Neuronal stem cell (in vitro differentiated cells): ENCODE measurements around the gene KIF6. TPM values are rescaled to one million over a fixed set of nuclear protein-coding genes. Genes with fewer than 3 reads are reported as not detected.

Experiments used
- DNase-seq: peaks from one replicate; pipeline ENCODE4 v3.0.0-alpha.2; 2013; ENCODE audit warnings: low spot score
- H2AFZ ChIP-seq: one replicate; pipeline ENCODE4 v1.6.1; 2013; ENCODE audit warnings: mild to moderate bottlenecking, low read length, inconsistent platforms
- H2AK5ac ChIP-seq: 2 replicates; pipeline ENCODE4 v1.6.1; 2013; ENCODE audit warnings: low read depth, mild to moderate bottlenecking, inconsistent platforms, low read length, moderate library complexity, mixed read lengths
- H2BK120ac ChIP-seq: 2 replicates; pipeline ENCODE4 v1.6.1; 2013; ENCODE audit warnings: low read depth, mild to moderate bottlenecking, inconsistent platforms, low read length, moderate library complexity, mixed read lengths
- H2BK12ac ChIP-seq: one replicate; pipeline ENCODE4 v1.6.1; 2013; ENCODE audit warnings: low read length, inconsistent platforms
- H2BK15ac ChIP-seq: 2 replicates; pipeline ENCODE4 v1.6.1; 2013; ENCODE audit warnings: mild to moderate bottlenecking, low read length, inconsistent platforms, mixed read lengths
- H2BK5ac ChIP-seq: one replicate; pipeline ENCODE4 v1.6.1; 2013; ENCODE audit warnings: inconsistent platforms, mild to moderate bottlenecking, low read length, moderate library complexity
- H3K14ac ChIP-seq: one replicate; pipeline ENCODE4 v1.6.1; 2013; ENCODE audit warnings: low read length, inconsistent platforms
- H3K18ac ChIP-seq: 2 replicates; pipeline ENCODE4 v1.6.1; 2013; ENCODE audit warnings: low read length, inconsistent platforms
- H3K23ac ChIP-seq: 2 replicates; pipeline ENCODE4 v1.6.1; 2013; ENCODE audit warnings: low read depth, mild to moderate bottlenecking, mixed read lengths, low read length, inconsistent platforms; ENCODE audit not compliant: poor library complexity
- H3K27ac ChIP-seq: replicated peaks from 3 replicates; pipeline ENCODE4 v1.5.1; 2013; ENCODE audit warnings: low read length, inconsistent platforms
- H3K27me3 ChIP-seq, 3 experiments: 2 replicates each; pipeline ENCODE4 v1.6.1; 2013; ENCODE audit warnings: low read length in 3 of 3, mild to moderate bottlenecking in 2 of 3, inconsistent platforms in 1 of 3, low read depth in 1 of 3, mixed read lengths in 1 of 3, moderate library complexity in 1 of 3; ENCODE audit not compliant: control insufficient read depth in 3 of 3, insufficient read depth in 3 of 3
- H3K36me3 ChIP-seq, 2 donors: replicated peaks in 1 of 2; 2 replicates each; pipeline ENCODE4 v1.6.1; 2013; ENCODE audit warnings: low read length in 2 of 2; ENCODE audit not compliant: control insufficient read depth in 2 of 2, insufficient read depth in 2 of 2
- H3K4ac ChIP-seq: 2 replicates; pipeline ENCODE4 v1.6.1; 2013; ENCODE audit warnings: inconsistent platforms, mild to moderate bottlenecking, low read length, moderate library complexity
- H3K4me1 ChIP-seq, 2 donors: 1 replicate in 1 of 2; 2 replicates in 1 of 2; pipeline ENCODE4 v1.6.1; 2013; ENCODE audit warnings: low read length in 2 of 2, low read depth in 1 of 2; ENCODE audit not compliant: control insufficient read depth in 2 of 2, insufficient read depth in 1 of 2
- H3K4me2 ChIP-seq: one replicate; pipeline ENCODE4 v1.6.1; 2013; ENCODE audit warnings: mild to moderate bottlenecking, low read length, inconsistent platforms; ENCODE audit not compliant: insufficient read depth, poor library complexity, severe bottlenecking
- H3K4me3 ChIP-seq, 2 donors: 2 replicates each; pipeline ENCODE4 v1.5.1; 2013; ENCODE audit warnings: low read length in 2 of 2, mild to moderate bottlenecking in 2 of 2, inconsistent platforms in 1 of 2, moderate library complexity in 1 of 2
- H3K79me1 ChIP-seq: one replicate; pipeline ENCODE4 v1.6.1; 2013; ENCODE audit warnings: low read depth, mild to moderate bottlenecking, inconsistent platforms, low read length, moderate library complexity
- H3K9ac ChIP-seq: one replicate; pipeline ENCODE4 v1.6.1; 2013; ENCODE audit warnings: mild to moderate bottlenecking, low read depth, low read length, inconsistent platforms; ENCODE audit not compliant: poor library complexity
- H3K9me3 ChIP-seq, 2 donors: replicated peaks in 1 of 2; 2 replicates each; pipeline versions ENCODE3 to v1.6.1; 2013; ENCODE audit warnings: low read length in 2 of 2, mild to moderate bottlenecking in 2 of 2, inconsistent platforms in 1 of 2, low read depth in 1 of 2, mixed read lengths in 1 of 2, moderate library complexity in 1 of 2; ENCODE audit not compliant: control insufficient read depth in 2 of 2, insufficient read depth in 1 of 2
- H4K8ac ChIP-seq: one replicate; pipeline ENCODE4 v1.6.1; 2013; ENCODE audit warnings: low read depth, mild to moderate bottlenecking, inconsistent platforms, low read length, moderate library complexity
- H4K91ac ChIP-seq: one replicate; pipeline ENCODE4 v1.6.1; 2013; ENCODE audit warnings: low read length, low read depth, mild to moderate bottlenecking, inconsistent platforms; ENCODE audit not compliant: poor library complexity
- WGBS, 2 donors: extraction: QIAGEN DNeasy Blood & Tissue Kit; methylation state at CpG; one replicate each; pipeline ENCODE4 v1.1.7; 2013; ENCODE audit warnings: missing lambda C conversion rate in 2 of 2, mixed read lengths in 1 of 2; ENCODE audit not compliant: insufficient read length in 2 of 2, insufficient replicate concordance in 1 of 2; ENCODE audit errors: extremely low coverage in 2 of 2; 5-methylcytosine and 5-hydroxymethylcytosine counted together
- polyA plus RNA-seq, 2 experiments: library from polyadenylated mRNA; stranded (reverse); fragments of 200-250 nt; gene quantifications; one replicate each; pipeline ENCODE4 v1.2.3, GENCODE V29; 2013

Gene KIF6
- 0.70 TPM for polyA plus RNA-seq (2013, experiment 1 of 2)
- polyA plus RNA-seq (2013, experiment 2 of 2) = 0.78 TPM

- Histone ChIP-seq H3K4ac (no peak within 1 kb of the TSS), H3K79me1 (no peaks in the 10 kb centered on the region), H2BK15ac (no peak within 1 kb of the TSS), H2AK5ac (no peak within 1 kb of the TSS), H3K36me3 (no peaks in the 10 kb centered on the region), H3K4me3 (peak within 1 kb of the TSS; percentile 72 to 82), H3K4me2 (peak within 1 kb of the TSS; percentile 61), H2BK5ac (no peak within 1 kb of the TSS), H3K18ac (peak within 1 kb of the TSS; percentile 75), H3K27ac (peak within 1 kb of the TSS; percentile 0), H2BK12ac (no peak within 1 kb of the TSS), H2AFZ (peak within 1 kb of the TSS; percentile 100), H4K8ac (no peak within 1 kb of the TSS), H2BK120ac (no peak within 1 kb of the TSS), H3K27me3 (peaks cover 0 to 6% (median 0%) of the 10 kb centered on the region in 3 experiments), H3K23ac (no peak within 1 kb of the TSS), H3K14ac (no peak within 1 kb of the TSS), H3K4me1 (peaks cover 0 to 2% of the 10 kb centered on the region in 2 donors), H3K9me3 (no peaks in the 10 kb centered on the region), H3K9ac (peak within 1 kb of the TSS; percentile 26), H4K91ac (no peak within 1 kb of the TSS)
- DNase-seq = peak; percentile 93
- no CpG with 5 or more reads among the region's 58 CpGs for WGBS, 2 donors
Measured at GRCh38 chr6:39724787-39725631, at the start of gene KIF6. Gene KIF6 (minus strand): TSS chr6:39725408. CDS start chr6:39725310, 98 bp downstream.

- no peak overlapping the region for H2BK5ac ChIP-seq
- H2AK5ac ChIP-seq = no peak overlapping the region
- WGBS, 2 donors = no CpG with 5 or more reads among the region's 2 CpGs
- H3K9me3 ChIP-seq = no peaks in the 10 kb centered on the region
- H2AFZ ChIP-seq = no peak overlapping the region
- H2BK12ac ChIP-seq = no peak overlapping the region
- no peak overlapping the region for H3K9ac ChIP-seq
- peaks cover 0 to 7% of the 10 kb centered on the region in 2 donors for H3K4me1 ChIP-seq
- no peak overlapping the region for H3K4me2 ChIP-seq
- H2BK15ac ChIP-seq = no peak overlapping the region
- H3K27me3 ChIP-seq = no peaks in the 10 kb centered on the region
- H4K8ac ChIP-seq = no peak overlapping the region
- no peak overlapping the region for H3K27ac ChIP-seq
- H3K79me1 ChIP-seq = no peaks in the 10 kb centered on the region
- no peak overlapping the region for H2BK120ac ChIP-seq
- no peak overlapping the region for H4K91ac ChIP-seq
- H3K23ac ChIP-seq = no peak overlapping the region
- no peak overlapping the region for H3K18ac ChIP-seq
- H3K4me3 ChIP-seq = no peak overlapping the region
- DNase-seq = no peak
- H3K4ac ChIP-seq = no peak overlapping the region
- H3K14ac ChIP-seq = no peak overlapping the region
- no peaks in the 10 kb centered on the region for H3K36me3 ChIP-seq
Measured at GRCh38 chr6:39773782-39774181, 48.6 kb upstream of the KIF6 start.

- no peak overlapping the region for H3K4me3 ChIP-seq
- no peaks in the 10 kb centered on the region for H3K9me3 ChIP-seq
- no peak overlapping the region for H3K14ac ChIP-seq
- no peak overlapping the region for H2BK15ac ChIP-seq
- H4K91ac ChIP-seq = no peak overlapping the region
- H3K18ac ChIP-seq = no peak overlapping the region
- no peak overlapping the region for H2BK5ac ChIP-seq
- H3K4me2 ChIP-seq = no peak overlapping the region
- no peak overlapping the region for H3K23ac ChIP-seq
- no peak overlapping the region for H2BK120ac ChIP-seq
- H2BK12ac ChIP-seq = no peak overlapping the region
- no peak overlapping the region for H4K8ac ChIP-seq
- no peak overlapping the region for H3K4ac ChIP-seq
- no peak for DNase-seq
- peaks cover 0 to 3% of the 10 kb centered on the region in 2 donors for H3K4me1 ChIP-seq
- H3K27me3 ChIP-seq = no peaks in the 10 kb centered on the region
- no peak overlapping the region for H3K27ac ChIP-seq
- no peak overlapping the region for H2AK5ac ChIP-seq
- no peaks in the 10 kb centered on the region for H3K36me3 ChIP-seq
- no peak overlapping the region for H2AFZ ChIP-seq
- no CpG with 5 or more reads among the region's 6 CpGs for WGBS, 2 donors
- no peaks in the 10 kb centered on the region for H3K79me1 ChIP-seq
- H3K9ac ChIP-seq = no peak overlapping the region
Measured at GRCh38 chr6:39772559-39773273, 47.5 kb upstream of the KIF6 start.

- H2BK120ac ChIP-seq = no peak overlapping the region
- H3K18ac ChIP-seq = peak overlapping the region; percentile 44
- no peak overlapping the region for H3K4me3 ChIP-seq
- H3K27me3 ChIP-seq = no peaks in the 10 kb centered on the region
- no peak overlapping the region for H3K4ac ChIP-seq
- no peak overlapping the region for H2AK5ac ChIP-seq
- no peak overlapping the region for H2AFZ ChIP-seq
- no CpG with 5 or more reads among the region's 4 CpGs for WGBS, 2 donors
- no peak overlapping the region for H2BK15ac ChIP-seq
- H3K27ac ChIP-seq = no peak overlapping the region
- H3K4me1 ChIP-seq = no peaks in the 10 kb centered on the region
- no peak overlapping the region for H4K8ac ChIP-seq
- no peak overlapping the region for H2BK12ac ChIP-seq
- H4K91ac ChIP-seq = no peak overlapping the region
- no peak for DNase-seq
- H2BK5ac ChIP-seq = no peak overlapping the region
- H3K14ac ChIP-seq = no peak overlapping the region
- no peak overlapping the region for H3K4me2 ChIP-seq
- no peaks in the 10 kb centered on the region for H3K79me1 ChIP-seq
- no peak overlapping the region for H3K9ac ChIP-seq
- H3K23ac ChIP-seq = no peak overlapping the region
- H3K9me3 ChIP-seq = no peaks in the 10 kb centered on the region
- H3K36me3 ChIP-seq = no peaks in the 10 kb centered on the region
Measured at GRCh38 chr6:39770446-39770845, 45.2 kb upstream of the KIF6 start.
